Vagina (tissue), 2 donors: ENCODE data around the gene ATP6V1E1. TPM values are rescaled to one million over a fixed set of nuclear protein-coding genes. Genes with fewer than 3 reads are reported as not detected.

Experiments used
- DNase-seq, 2 donors: peaks; one replicate each; pipeline ENCODE4 v3.0.0-alpha.2; 2017; ENCODE audit errors: extremely low spot score in 2 of 2
- H3K27ac ChIP-seq: fragments of 200-600 bp; sonication (generic); one replicate; pipeline ENCODE4 v1.5.1; 2019
- H3K27me3 ChIP-seq: fragments of 200-600 bp; sonication (generic); one replicate; pipeline ENCODE4 v1.5.1; 2019
- H3K36me3 ChIP-seq, 2 donors: fragments of 200-600 bp; sonication (generic); one replicate each; pipeline ENCODE4 v1.5.1; 2017 to 2019
- H3K4me1 ChIP-seq: fragments of 200-600 bp; sonication (generic); one replicate; pipeline ENCODE4 v1.5.1; 2019
- H3K4me3 ChIP-seq, 2 donors: fragments of 200-600 bp; sonication (generic); 1 replicate in 1 of 2; 2 replicates in 1 of 2; pipeline ENCODE4 v1.5.1; 2016 to 2019
- H3K9me3 ChIP-seq: fragments of 200-600 bp; sonication (generic); one replicate; pipeline ENCODE4 v1.5.1; 2019
- POLR2A ChIP-seq, 2 donors: fragments of 450-650 bp; IDR thresholded peaks; one replicate each; pipeline ENCODE4 v1.6.1; 2017; ENCODE audit warnings: antibody characterized with exemption in 2 of 2, mild to moderate bottlenecking in 2 of 2, moderate library complexity in 2 of 2
- POLR2AphosphoS5 ChIP-seq, 2 donors: sonication (generic); formaldehyde crosslinking; IDR thresholded peaks; one replicate each; pipeline ENCODE4 v1.9.0; 2017; ENCODE audit warnings: antibody characterized with exemption in 2 of 2, mild to moderate bottlenecking in 2 of 2, low read depth in 1 of 2; ENCODE audit not compliant: insufficient read depth in 1 of 2
- intact Hi-C: fragments of 100-400 bp; cut with DNase I; formaldehyde crosslinking; loops from one replicate; pipeline ENCODE4 v1.15.1; 2023
- total RNA-seq: library from RNA; depleted of rRNA; stranded (reverse); fragments of >200 nt; gene quantifications from one replicate; pipeline ENCODE4 v1.2.3, GENCODE V29; 2016
- TF ChIP-seq, protein P1 (sequence below), 3 experiments: fragments of 450-650 bp in 2 of 3; fragments of 200-600 bp in 1 of 3; sonication (generic) in 1 of 3; IDR thresholded peaks; one replicate each; pipeline ENCODE4 v1.5.1; 2017 to 2019; ENCODE audit warnings: antibody characterized with exemption in 3 of 3, mild to moderate bottlenecking in 2 of 3, moderate library complexity in 2 of 3

The ATP6V1E1 gene
- total RNA-seq, 1 donor from 2014 or later, result 88.9 TPM

DNA sequence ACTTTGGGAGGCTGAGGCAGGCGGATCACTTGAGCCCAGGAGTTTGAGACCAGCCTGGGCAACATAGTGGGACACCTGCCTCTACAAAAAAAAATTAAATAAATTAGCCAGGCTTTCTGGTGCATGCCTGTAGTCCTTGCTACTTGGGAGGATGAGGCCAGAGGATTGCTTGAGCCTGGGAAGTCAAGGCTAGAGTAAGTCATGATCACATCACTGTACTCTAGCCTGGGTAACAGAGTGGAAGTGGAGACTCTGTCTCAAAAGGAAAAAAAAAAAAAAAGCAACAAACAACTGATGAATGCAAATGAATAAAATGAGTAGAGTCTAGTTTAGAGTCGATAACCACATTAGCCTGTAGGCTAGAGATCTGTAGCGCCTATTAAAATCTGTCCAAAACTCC is 6.1 kb upstream of the ATP6V1E1 start:
- Histone ChIP-seq H3K27ac (no peak overlapping the region), H3K4me3 (no peak overlapping the region), H3K36me3 (no peaks in the 10 kb centered on the region), H3K4me1 (peaks cover 25% of the 10 kb centered on the region), H3K27me3 (no peaks in the 10 kb centered on the region), H3K9me3 (no peaks in the 10 kb centered on the region)
- no peak for DNase-seq
- intact Hi-C loops, result no loop called here
- TF ChIP-seq POLR2AphosphoS5 (IDR thresholded peaks at IDR 0.05; ENCODE audit: insufficient read depth in 1 of 2, low read depth in 1 of 2), result no peak

DNA sequence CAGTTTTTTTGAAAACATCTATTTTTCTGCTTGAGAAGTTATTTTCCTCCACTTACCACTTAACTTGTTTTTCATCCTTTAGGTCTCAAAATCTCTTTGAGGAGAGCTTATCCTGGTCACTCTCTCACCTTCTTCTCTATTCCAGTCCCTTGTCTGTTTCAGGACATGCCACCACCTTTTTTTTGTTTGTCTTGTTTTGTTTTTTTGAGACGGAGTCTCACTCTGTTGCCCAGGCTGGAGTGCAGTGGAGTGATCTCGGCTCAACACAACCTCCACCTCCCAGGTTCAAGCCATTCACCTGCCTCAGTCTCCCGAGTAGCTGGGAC is 5.4 kb upstream of the ATP6V1E1 start:
- Histone ChIP-seq H3K27ac (peak overlapping the region; percentile 61), H3K4me3 (no peak overlapping the region), H3K9me3 (no peaks in the 10 kb centered on the region), H3K4me1 (peaks cover 23% of the 10 kb centered on the region), H3K27me3 (no peaks in the 10 kb centered on the region), H3K36me3 (no peaks in the 10 kb centered on the region)
- TF ChIP-seq, protein P1, sequence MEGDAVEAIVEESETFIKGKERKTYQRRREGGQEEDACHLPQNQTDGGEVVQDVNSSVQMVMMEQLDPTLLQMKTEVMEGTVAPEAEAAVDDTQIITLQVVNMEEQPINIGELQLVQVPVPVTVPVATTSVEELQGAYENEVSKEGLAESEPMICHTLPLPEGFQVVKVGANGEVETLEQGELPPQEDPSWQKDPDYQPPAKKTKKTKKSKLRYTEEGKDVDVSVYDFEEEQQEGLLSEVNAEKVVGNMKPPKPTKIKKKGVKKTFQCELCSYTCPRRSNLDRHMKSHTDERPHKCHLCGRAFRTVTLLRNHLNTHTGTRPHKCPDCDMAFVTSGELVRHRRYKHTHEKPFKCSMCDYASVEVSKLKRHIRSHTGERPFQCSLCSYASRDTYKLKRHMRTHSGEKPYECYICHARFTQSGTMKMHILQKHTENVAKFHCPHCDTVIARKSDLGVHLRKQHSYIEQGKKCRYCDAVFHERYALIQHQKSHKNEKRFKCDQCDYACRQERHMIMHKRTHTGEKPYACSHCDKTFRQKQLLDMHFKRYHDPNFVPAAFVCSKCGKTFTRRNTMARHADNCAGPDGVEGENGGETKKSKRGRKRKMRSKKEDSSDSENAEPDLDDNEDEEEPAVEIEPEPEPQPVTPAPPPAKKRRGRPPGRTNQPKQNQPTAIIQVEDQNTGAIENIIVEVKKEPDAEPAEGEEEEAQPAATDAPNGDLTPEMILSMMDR (IDR thresholded peaks at IDR 0.05), result no peak
- TF ChIP-seq POLR2AphosphoS5 (IDR thresholded peaks at IDR 0.05; ENCODE audit: insufficient read depth in 1 of 2, low read depth in 1 of 2), result no peak
- no peak for TF ChIP-seq POLR2A (IDR thresholded peaks at IDR 0.05)
- no peak for DNase-seq
- intact Hi-C loops, result no loop called here

DNA sequence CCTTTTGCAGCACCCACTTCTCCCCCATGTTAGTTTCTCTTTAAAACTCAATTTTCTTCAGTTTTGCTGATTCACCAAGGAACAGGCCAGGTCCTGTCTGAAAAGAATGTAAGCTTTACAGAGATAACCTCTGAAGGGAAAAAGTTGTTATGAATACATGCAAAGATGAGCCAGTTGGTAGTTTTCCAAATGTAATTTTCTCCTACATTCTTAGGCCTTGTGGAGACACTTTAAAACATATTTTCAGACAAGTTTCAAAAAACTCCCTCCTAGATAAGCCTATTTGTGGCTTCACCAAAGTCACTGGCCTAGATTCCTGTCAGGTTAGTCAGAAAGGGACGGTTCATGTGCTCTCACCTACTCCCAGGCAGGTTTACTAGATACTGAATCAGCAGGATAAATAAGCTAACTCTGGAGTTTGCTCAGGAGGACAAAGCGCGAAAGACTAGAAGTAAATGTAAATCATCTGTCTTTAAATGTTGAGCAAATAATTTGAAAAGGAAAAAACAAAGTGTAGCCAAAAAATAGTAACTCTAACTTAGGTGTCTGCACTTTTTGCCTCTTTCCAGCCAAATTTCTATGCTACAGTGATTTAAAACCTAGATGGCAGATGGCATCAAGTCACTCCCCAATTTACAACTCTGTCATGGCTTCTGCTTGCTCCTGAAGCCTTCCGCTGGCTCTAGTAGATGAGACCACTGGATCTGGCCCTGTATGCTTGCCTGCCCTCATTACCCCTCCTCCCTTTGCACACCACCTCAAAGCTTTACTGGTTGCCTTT is 4.9 kb upstream of the ATP6V1E1 start:
- intact Hi-C loops, result no loop called here

DNA sequence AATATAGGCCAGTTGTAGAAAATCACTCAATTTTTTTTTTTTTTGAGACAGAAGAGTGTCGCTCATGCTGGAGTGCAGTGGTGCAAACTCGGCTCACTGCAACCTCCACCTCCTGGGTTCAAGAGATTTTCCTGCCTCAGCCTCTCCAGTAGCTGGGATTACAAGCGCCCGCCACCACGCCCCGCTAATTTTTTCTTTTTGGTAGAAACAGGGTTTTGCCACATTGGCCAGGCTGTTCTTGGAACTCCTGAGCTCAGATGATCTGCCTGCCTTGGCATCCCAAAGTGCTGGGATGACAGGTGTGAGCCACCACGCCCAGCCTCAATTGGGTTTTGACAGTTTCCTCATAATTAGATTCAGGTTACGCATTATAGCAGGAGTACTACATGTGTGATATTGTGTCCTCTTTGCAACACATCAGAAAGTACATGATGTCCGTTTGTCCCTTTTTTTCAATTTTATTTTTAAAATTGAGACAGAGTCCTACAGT is 2.6 kb upstream of the ATP6V1E1 start:
- no peak for DNase-seq
- no peaks in the 10 kb centered on the region for H3K27me3 ChIP-seq

More for the DNA sequence above, 4.9 kb upstream of the ATP6V1E1 start:
- Histone ChIP-seq H3K9me3 (no peaks in the 10 kb centered on the region), H3K36me3 (no peaks in the 10 kb centered on the region), H3K27me3 (no peaks in the 10 kb centered on the region), H3K4me1 (peaks cover 23% of the 10 kb centered on the region), H3K4me3 (no peak overlapping the region), H3K27ac (peak overlapping the region; percentile 61)
- DNase-seq, result no peak
- TF ChIP-seq POLR2A (IDR thresholded peaks at IDR 0.05) (no peak), POLR2AphosphoS5 (IDR thresholded peaks at IDR 0.05; ENCODE audit: insufficient read depth in 1 of 2, low read depth in 1 of 2) (peak in 1 of 2 donors; percentile 90)

DNA sequence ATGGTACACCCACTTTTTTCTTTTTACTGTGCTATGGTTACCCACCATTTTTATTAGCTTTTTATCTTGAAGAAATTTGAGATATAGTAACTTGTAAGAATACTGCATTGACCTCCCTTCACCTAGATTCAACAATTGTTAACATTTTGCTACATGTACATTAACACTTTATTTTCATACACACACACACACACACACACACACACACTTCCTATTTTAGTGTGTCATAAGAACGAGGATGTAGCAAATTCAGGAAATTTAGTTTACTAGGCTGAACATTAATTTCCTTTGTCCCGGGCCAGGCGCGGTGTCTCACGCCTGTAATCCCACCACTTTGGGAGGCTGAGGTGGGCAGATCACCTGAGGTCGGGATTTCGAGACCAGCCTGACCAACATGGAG is 1.1 kb upstream of the ATP6V1E1 start:
- DNase-seq, result no peak

More for the DNA sequence above, 2.6 kb upstream of the ATP6V1E1 start:
- Histone ChIP-seq H3K9me3 (no peaks in the 10 kb centered on the region), H3K4me3 (no peak overlapping the region), H3K4me1 (peaks cover 33% of the 10 kb centered on the region), H3K27ac (no peak overlapping the region), H3K36me3 (no peaks in the 10 kb centered on the region)
- TF ChIP-seq POLR2A (IDR thresholded peaks at IDR 0.05), result no peak
- TF ChIP-seq, protein P1 (IDR thresholded peaks at IDR 0.05), result no peak
- TF ChIP-seq POLR2AphosphoS5 (IDR thresholded peaks at IDR 0.05; ENCODE audit: insufficient read depth in 1 of 2, low read depth in 1 of 2), result no peak
- intact Hi-C loops, result no loop called here

More for the DNA sequence above, 1.1 kb upstream of the ATP6V1E1 start:
- no peaks in the 10 kb centered on the region for H3K36me3 ChIP-seq
- H3K4me3 ChIP-seq, result no peak overlapping the region
- peak overlapping the region; percentile 93 for H3K27ac ChIP-seq
- intact Hi-C loops, result loop anchor here (5.0 kb wide), 1 partner anchor 57 kb away; no protein-coding TSS in a partner anchor
- H3K27me3 ChIP-seq, result no peaks in the 10 kb centered on the region
- H3K4me1 ChIP-seq, result peaks cover 38% of the 10 kb centered on the region
- H3K9me3 ChIP-seq, result no peaks in the 10 kb centered on the region
- TF ChIP-seq POLR2AphosphoS5 (IDR thresholded peaks at IDR 0.05; ENCODE audit: insufficient read depth in 1 of 2, low read depth in 1 of 2) (no peak), POLR2A (IDR thresholded peaks at IDR 0.05) (no peak)
- TF ChIP-seq, protein P1 (IDR thresholded peaks at IDR 0.05), result no peak
